ENCODE measurements around the gene NIN. TPM values are rescaled to one million over a fixed set of nuclear protein-coding genes. Genes with fewer than 3 reads are reported as not detected.

NIN gene
- total RNA-seq, 3 donors from 2014 or later (not counting 1 experiment from before 2014, with no cell fraction given), result 90.8 to 127 (median 118) TPM

- H3K4me1 Mint-ChIP-seq, result peaks cover 16 to 20% of the 10 kb centered on the region in 2 donors
- H3K27ac Mint-ChIP-seq, result no peak overlapping the region
- intact Hi-C loops (cut with micrococcal nuclease), result loop anchor here (10.0 kb wide), 2 partner anchors 171 to 451 kb away; no protein-coding TSS in a partner anchor
- Histone ChIP-seq H3K4me1 (ENCODE audit: control insufficient read depth, insufficient read depth, low read length) (peaks cover 16% of the 10 kb centered on the region), H3K9me3 (ENCODE audit: control insufficient read depth, insufficient read depth, low read length) (no peaks in the 10 kb centered on the region), H3K4me3 (ENCODE audit: low read length) (no peak overlapping the region), H3K36me3 (ENCODE audit: control insufficient read depth, insufficient read depth, low read length) (peaks cover 50% of the 10 kb centered on the region), H3K27me3 (ENCODE audit: control insufficient read depth, insufficient read depth, low read length) (no peaks in the 10 kb centered on the region), H3K27ac (ENCODE audit: low read length) (no peak overlapping the region)
- ATAC-seq (no peak), DNase-seq (no peak)
- H3K36me3 Mint-ChIP-seq, result peaks cover 36% of the 10 kb centered on the region
- no peaks in the 10 kb centered on the region for H3K27me3 Mint-ChIP-seq (ENCODE audit: low read depth in 2 of 2)
- WGBS (ENCODE audit: insufficient coverage), result no CpG with 5 or more reads among the region's 2 CpGs
- no peak for TF ChIP-seq CTCF (IDR thresholded peaks at IDR 0.05)
- H3K4me3 Mint-ChIP-seq, result no peak overlapping the region
- H3K9me3 Mint-ChIP-seq, result no peaks in the 10 kb centered on the region
Observed at GRCh38 chr14:50775357-50775756, 55.6 kb downstream of the NIN start.

GRCh38 chr14:50774542-50775267 lies 56.3 kb downstream of the NIN start:
- no peaks in the 10 kb centered on the region for H3K27me3 Mint-ChIP-seq (ENCODE audit: low read depth in 2 of 2)
- 95% methylated on average over 8 of the region's 8 CpGs for WGBS (ENCODE audit: insufficient coverage)

GRCh38 chr14:50773632-50774541 lies 57.1 kb downstream of the NIN start:
- peaks cover 40% of the 10 kb centered on the region for H3K36me3 Mint-ChIP-seq
- no peak overlapping the region for H3K4me3 Mint-ChIP-seq
- Histone ChIP-seq H3K27ac (ENCODE audit: low read length) (no peak overlapping the region), H3K36me3 (ENCODE audit: control insufficient read depth, insufficient read depth, low read length) (peaks cover 64% of the 10 kb centered on the region), H3K27me3 (ENCODE audit: control insufficient read depth, insufficient read depth, low read length) (no peaks in the 10 kb centered on the region), H3K4me3 (ENCODE audit: low read length) (no peak overlapping the region), H3K9me3 (ENCODE audit: control insufficient read depth, insufficient read depth, low read length) (no peaks in the 10 kb centered on the region), H3K4me1 (ENCODE audit: control insufficient read depth, insufficient read depth, low read length) (peaks cover 7% of the 10 kb centered on the region)
- WGBS (ENCODE audit: insufficient coverage), result 63% methylated on average over 7 of the region's 7 CpGs
- ATAC-seq (no peak), DNase-seq (peak in 1 of 2 donors; percentile 50)
- TF ChIP-seq CTCF (IDR thresholded peaks at IDR 0.05), result peak; percentile 41
- H3K27me3 Mint-ChIP-seq (ENCODE audit: low read depth in 2 of 2), result no peaks in the 10 kb centered on the region
- H3K9me3 Mint-ChIP-seq, result no peaks in the 10 kb centered on the region
- H3K27ac Mint-ChIP-seq, result peak overlapping the region in 1 of 2 donors; percentile 1
- intact Hi-C loops (cut with micrococcal nuclease), result loop anchor here (1.0 to 10.0 kb wide), 3 partner anchors 169 to 449 kb away; no protein-coding TSS in a partner anchor
- H3K4me1 Mint-ChIP-seq, result peaks cover 5 to 6% of the 10 kb centered on the region in 2 donors

More at GRCh38 chr14:50774542-50775267, 56.3 kb downstream of the NIN start:
- H3K9me3 Mint-ChIP-seq, result no peaks in the 10 kb centered on the region
- peaks cover 11% of the 10 kb centered on the region for H3K4me1 ChIP-seq (ENCODE audit: control insufficient read depth, insufficient read depth, low read length)
- H3K36me3 Mint-ChIP-seq, result peaks cover 40% of the 10 kb centered on the region
- DNase-seq (no peak), ATAC-seq (no peak)
- no peak overlapping the region for H3K4me3 Mint-ChIP-seq
- no peak for TF ChIP-seq CTCF (IDR thresholded peaks at IDR 0.05)
- H3K36me3 ChIP-seq (ENCODE audit: control insufficient read depth, insufficient read depth, low read length), result peaks cover 56% of the 10 kb centered on the region
- no peaks in the 10 kb centered on the region for H3K27me3 ChIP-seq (ENCODE audit: control insufficient read depth, insufficient read depth, low read length)
- no peaks in the 10 kb centered on the region for H3K9me3 ChIP-seq (ENCODE audit: control insufficient read depth, insufficient read depth, low read length)
- intact Hi-C loops (cut with micrococcal nuclease), result loop anchor here (10.0 kb wide), 2 partner anchors 170 to 450 kb away; no protein-coding TSS in a partner anchor
- H3K27ac ChIP-seq (ENCODE audit: low read length), result no peak overlapping the region
- no peak overlapping the region for H3K4me3 ChIP-seq (ENCODE audit: low read length)
- H3K4me1 Mint-ChIP-seq, result peaks cover 11 to 14% of the 10 kb centered on the region in 2 donors
- peak overlapping the region in 1 of 2 donors; percentile 1 for H3K27ac Mint-ChIP-seq
